ENCODE measurements around the gene LMCD1. TPM values are rescaled to one million over a fixed set of nuclear protein-coding genes. Genes with fewer than 3 reads are reported as not detected.
A peak's percentile ranks its signal among the peaks of the same experiment; 100 is the strongest.

LMCD1 gene
- total and polyA plus RNA-seq, 2 donors (not counting 1 experiment from before 2014, with no cell fraction given) = 60.1 to 137 TPM

DNA sequence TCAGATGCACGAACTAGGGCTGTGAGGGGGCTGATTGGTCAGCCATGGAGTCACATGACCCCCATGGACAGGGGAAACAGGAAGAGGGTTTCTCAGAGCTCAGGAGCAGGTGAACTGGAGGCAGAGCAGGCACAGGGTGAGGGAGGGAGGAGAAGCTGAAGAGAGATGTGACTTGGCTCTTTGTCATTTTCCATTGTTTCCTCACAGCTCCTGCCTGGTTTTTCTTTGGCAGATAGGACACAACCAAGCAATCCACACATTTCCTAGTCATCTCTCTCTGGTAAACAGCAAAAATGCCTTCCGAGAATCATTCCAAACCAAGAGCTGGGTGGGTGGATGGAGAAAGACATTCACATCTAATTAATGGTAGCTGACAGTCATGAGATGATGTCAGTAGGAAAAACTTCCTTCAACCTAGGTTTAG, 43.4 kb upstream of the LMCD1 start:
- no peaks in the 10 kb centered on the region for H3K79me2 ChIP-seq (ENCODE audit: control insufficient read depth, insufficient read depth, low read length)
- H3K9ac ChIP-seq (ENCODE audit: insufficient read depth, low read length) = peak overlapping the region; percentile 16
- peak overlapping the region; percentile 44 for H3K4me2 ChIP-seq (ENCODE audit: extremely low read depth, insufficient read depth, low read length)
- H3K4me1 ChIP-seq (ENCODE audit: control insufficient read depth, extremely low read depth, insufficient read depth, low read length) = peaks cover 25% of the 10 kb centered on the region
- TF ChIP-seq EZH2 (IDR thresholded peaks at IDR 0.05; ENCODE audit: low read length, missing control alignments) = no peak
- TF ChIP-seq, protein P1, sequence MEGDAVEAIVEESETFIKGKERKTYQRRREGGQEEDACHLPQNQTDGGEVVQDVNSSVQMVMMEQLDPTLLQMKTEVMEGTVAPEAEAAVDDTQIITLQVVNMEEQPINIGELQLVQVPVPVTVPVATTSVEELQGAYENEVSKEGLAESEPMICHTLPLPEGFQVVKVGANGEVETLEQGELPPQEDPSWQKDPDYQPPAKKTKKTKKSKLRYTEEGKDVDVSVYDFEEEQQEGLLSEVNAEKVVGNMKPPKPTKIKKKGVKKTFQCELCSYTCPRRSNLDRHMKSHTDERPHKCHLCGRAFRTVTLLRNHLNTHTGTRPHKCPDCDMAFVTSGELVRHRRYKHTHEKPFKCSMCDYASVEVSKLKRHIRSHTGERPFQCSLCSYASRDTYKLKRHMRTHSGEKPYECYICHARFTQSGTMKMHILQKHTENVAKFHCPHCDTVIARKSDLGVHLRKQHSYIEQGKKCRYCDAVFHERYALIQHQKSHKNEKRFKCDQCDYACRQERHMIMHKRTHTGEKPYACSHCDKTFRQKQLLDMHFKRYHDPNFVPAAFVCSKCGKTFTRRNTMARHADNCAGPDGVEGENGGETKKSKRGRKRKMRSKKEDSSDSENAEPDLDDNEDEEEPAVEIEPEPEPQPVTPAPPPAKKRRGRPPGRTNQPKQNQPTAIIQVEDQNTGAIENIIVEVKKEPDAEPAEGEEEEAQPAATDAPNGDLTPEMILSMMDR (conservative IDR thresholded peaks at IDR 0.05 in 1 of 2, IDR thresholded peaks at IDR 0.05 in 1 of 2; ENCODE audit: low read depth in 1 of 2, low read length in 2 of 2) = no peak
- no peaks in the 10 kb centered on the region for H3K27me3 ChIP-seq (ENCODE audit: control insufficient read depth, insufficient read depth, low read length)
- no peaks in the 10 kb centered on the region for H3K9me3 ChIP-seq (ENCODE audit: control insufficient read depth, insufficient read depth, low read depth, low read length)
- peak overlapping the region; percentile 89 for H3K27ac ChIP-seq (ENCODE audit: insufficient read depth, low read length)
- H4K20me1 ChIP-seq (ENCODE audit: control insufficient read depth, extremely low read depth, insufficient read depth, low read length) = no peaks in the 10 kb centered on the region
- no peak overlapping the region for H3K4me3 ChIP-seq (replicated peaks in 1 of 4; ENCODE audit: control extremely low read depth in 1 of 4, insufficient read depth in 1 of 4, low read depth in 3 of 4, low read length in 4 of 4)
- H3K36me3 ChIP-seq (ENCODE audit: control insufficient read depth, insufficient read depth, low read length) = no peaks in the 10 kb centered on the region
- peak; percentile 26 to 93 for DNase-seq (ENCODE audit: low read depth in 2 of 2)
- H2AFZ ChIP-seq (ENCODE audit: low read length) = no peak overlapping the region

DNA sequence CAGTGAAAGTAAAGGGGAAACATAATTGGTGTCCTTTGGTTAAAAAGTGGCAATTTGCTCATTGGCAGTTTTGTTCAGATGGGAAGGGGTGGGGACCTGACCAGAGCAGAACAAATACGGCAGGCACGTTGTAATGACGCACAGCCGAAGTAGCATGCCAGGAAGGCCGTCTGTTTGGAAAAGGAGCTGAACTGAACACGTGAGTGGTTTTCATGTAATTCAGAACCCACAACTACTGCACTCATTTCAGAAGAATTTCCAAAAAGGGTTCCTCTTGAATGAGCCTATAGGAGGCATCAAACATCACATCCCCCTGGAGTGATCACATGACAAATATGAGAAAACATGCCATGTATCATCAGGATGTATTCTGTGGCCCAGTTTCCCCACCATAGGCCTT, 42.9 kb upstream of the LMCD1 start:
- Histone ChIP-seq H3K4me1 (ENCODE audit: control insufficient read depth, extremely low read depth, insufficient read depth, low read length) (peaks cover 25% of the 10 kb centered on the region), H3K4me2 (ENCODE audit: extremely low read depth, insufficient read depth, low read length) (peak overlapping the region; percentile 44), H3K79me2 (ENCODE audit: control insufficient read depth, insufficient read depth, low read length) (no peaks in the 10 kb centered on the region), H3K36me3 (ENCODE audit: control insufficient read depth, insufficient read depth, low read length) (no peaks in the 10 kb centered on the region), H4K20me1 (ENCODE audit: control insufficient read depth, extremely low read depth, insufficient read depth, low read length) (no peaks in the 10 kb centered on the region), H3K9ac (ENCODE audit: insufficient read depth, low read length) (peak overlapping the region; percentile 30), H2AFZ (ENCODE audit: low read length) (no peak overlapping the region), H3K27me3 (ENCODE audit: control insufficient read depth, insufficient read depth, low read length) (no peaks in the 10 kb centered on the region), H3K27ac (ENCODE audit: insufficient read depth, low read length) (peak overlapping the region; percentile 89), H3K9me3 (ENCODE audit: control insufficient read depth, insufficient read depth, low read depth, low read length) (no peaks in the 10 kb centered on the region), H3K4me3 (replicated peaks in 1 of 4; ENCODE audit: control extremely low read depth in 1 of 4, insufficient read depth in 1 of 4, low read depth in 3 of 4, low read length in 4 of 4) (no peak overlapping the region)
- TF ChIP-seq, protein P1 (conservative IDR thresholded peaks at IDR 0.05 in 1 of 2, IDR thresholded peaks at IDR 0.05 in 1 of 2; ENCODE audit: low read depth in 1 of 2, low read length in 2 of 2) = no peak
- TF ChIP-seq EZH2 (IDR thresholded peaks at IDR 0.05; ENCODE audit: low read length, missing control alignments) = no peak
- peak; percentile 87 to 98 for DNase-seq (ENCODE audit: low read depth in 2 of 2)

DNA sequence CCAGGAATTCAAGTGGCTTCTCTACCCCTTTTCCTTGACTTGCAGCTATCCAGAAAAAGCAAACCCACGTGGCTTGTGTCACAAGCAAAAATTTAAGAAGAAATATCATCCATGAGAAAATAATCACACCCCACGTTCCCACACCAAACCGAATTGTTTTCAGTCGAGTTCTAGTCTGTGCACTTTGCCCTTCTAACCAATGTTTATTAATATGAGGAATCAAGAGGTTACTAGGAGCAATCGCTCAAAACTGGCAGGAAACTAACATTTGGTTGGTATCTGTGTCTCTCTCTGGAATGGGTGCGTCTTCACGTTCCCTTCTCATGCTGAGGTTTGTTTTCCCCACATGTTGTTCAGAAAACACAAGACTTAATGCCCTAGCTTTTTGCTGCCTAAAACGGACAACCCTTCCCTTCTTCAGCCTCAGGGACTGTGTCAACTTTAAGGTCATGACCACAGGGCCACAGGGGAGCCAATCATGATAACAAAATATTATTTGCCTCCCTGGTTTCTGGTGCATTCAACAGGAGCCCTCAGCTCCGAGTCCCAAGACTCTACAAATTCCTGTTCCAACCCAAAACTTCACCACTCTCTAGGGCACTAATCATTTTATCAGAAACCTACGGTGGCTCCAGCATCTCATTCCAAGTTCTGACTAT, 41.4 kb upstream of the LMCD1 start:
- H3K9me3 ChIP-seq (ENCODE audit: control insufficient read depth, insufficient read depth, low read depth, low read length) = no peaks in the 10 kb centered on the region
- peak overlapping the region; percentile 14 for H3K9ac ChIP-seq (ENCODE audit: insufficient read depth, low read length)
- no peak for TF ChIP-seq EZH2 (IDR thresholded peaks at IDR 0.05; ENCODE audit: low read length, missing control alignments)
- TF ChIP-seq, protein P1 (conservative IDR thresholded peaks at IDR 0.05 in 1 of 2, IDR thresholded peaks at IDR 0.05 in 1 of 2; ENCODE audit: low read depth in 1 of 2, low read length in 2 of 2) = no peak
- H3K36me3 ChIP-seq (ENCODE audit: control insufficient read depth, insufficient read depth, low read length) = no peaks in the 10 kb centered on the region
- no peaks in the 10 kb centered on the region for H3K79me2 ChIP-seq (ENCODE audit: control insufficient read depth, insufficient read depth, low read length)
- no peak overlapping the region for H3K4me3 ChIP-seq (replicated peaks in 1 of 4; ENCODE audit: control extremely low read depth in 1 of 4, insufficient read depth in 1 of 4, low read depth in 3 of 4, low read length in 4 of 4)
- H2AFZ ChIP-seq (ENCODE audit: low read length) = no peak overlapping the region
- H3K4me1 ChIP-seq (ENCODE audit: control insufficient read depth, extremely low read depth, insufficient read depth, low read length) = peaks cover 25% of the 10 kb centered on the region
- H3K27me3 ChIP-seq (ENCODE audit: control insufficient read depth, insufficient read depth, low read length) = no peaks in the 10 kb centered on the region
- H4K20me1 ChIP-seq (ENCODE audit: control insufficient read depth, extremely low read depth, insufficient read depth, low read length) = no peaks in the 10 kb centered on the region
- DNase-seq (ENCODE audit: low read depth in 2 of 2) = peak; percentile 56 to 57
- no peak overlapping the region for H3K4me2 ChIP-seq (ENCODE audit: extremely low read depth, insufficient read depth, low read length)
- H3K27ac ChIP-seq (ENCODE audit: insufficient read depth, low read length) = peak overlapping the region; percentile 89
